Left lung (tissue), 10 donors: ENCODE data around the gene RAP1GAP. TPM values are rescaled to one million over a fixed set of nuclear protein-coding genes. Genes with fewer than 3 reads are reported as not detected.
A peak's percentile ranks its signal among the peaks of the same experiment; 100 is the strongest.

ENCODE experiments used
- ATAC-seq: fragments of 200-7000 bp; cut with Tn5 transposase; one replicate; pipeline ENCODE4 v1.9.1; 2020; ENCODE audit warnings: moderate library complexity
- DNase-seq, 4 donors: peaks; one replicate each; pipeline ENCODE4 v3.0.0-alpha.2; 2013 to 2020
- H3K27ac ChIP-seq, 2 donors: fragments of 200-600 bp; sonication (generic) in 1 of 2; one replicate each; pipeline versions ENCODE4 v1.5.0 to v1.8.0; 2020 to 2021
- H3K27me3 ChIP-seq, 2 donors: fragments of 200-600 bp; sonication (generic) in 1 of 2; one replicate each; pipeline versions ENCODE4 v1.5.0 to v1.8.0; 2020 to 2021
- H3K36me3 ChIP-seq, 2 donors: fragments of 200-600 bp; sonication (generic) in 1 of 2; one replicate each; pipeline versions ENCODE4 v1.5.0 to v1.8.0; 2020 to 2021
- H3K4me1 ChIP-seq, 2 donors: fragments of 200-600 bp; one replicate each; pipeline ENCODE4 v1.8.0; 2021
- H3K4me3 ChIP-seq, 2 donors: fragments of 200-600 bp; sonication (generic) in 1 of 2; one replicate each; pipeline versions ENCODE4 v1.5.0 to v1.8.0; 2020 to 2021; ENCODE audit warnings: mild to moderate bottlenecking in 1 of 2
- H3K9me3 ChIP-seq, 2 donors: fragments of 200-600 bp; sonication (generic) in 1 of 2; one replicate each; pipeline versions ENCODE4 v1.5.0 to v1.8.0; 2020 to 2021
- intact Hi-C, 2 donors: fragments of 100-400 bp; cut with DNase I; formaldehyde crosslinking; loops; one replicate each; pipeline versions ENCODE4 v1.11.2 to v1.14.2; 2022
- polyA plus RNA-seq, 6 donors: library from polyadenylated mRNA; unstranded; fragments of 120-200 nt; gene quantifications; one replicate each; pipeline ENCODE4 v1.2.1, GENCODE V29; 2013; ENCODE audit not compliant: insufficient read length in 6 of 6
- total RNA-seq, 2 donors: library from RNA; stranded (reverse); fragmentation: NEBNext Ultra II Directional; extraction: Animal tissue kit (Norgen Biotek cat#: 25700); gene quantifications; one replicate each; pipeline ENCODE4 v1.2.1, GENCODE V29; 2021
- TF ChIP-seq, protein P1 (sequence below), 2 donors: fragments of 200-600 bp; sonication (generic) in 1 of 2; IDR thresholded peaks; one replicate each; pipeline versions ENCODE4 v1.5.0 to v1.8.0; 2021; ENCODE audit warnings: antibody characterized with exemption in 2 of 2
- donor health status: DM: no; HTN: yes; CAD: no.
- donor health status: DM: no; HTN: no; CAD: no.

Gene RAP1GAP
- total and polyA plus RNA-seq, 8 donors, result 20.7 to 59.3 (median 45.2) TPM

DNA sequence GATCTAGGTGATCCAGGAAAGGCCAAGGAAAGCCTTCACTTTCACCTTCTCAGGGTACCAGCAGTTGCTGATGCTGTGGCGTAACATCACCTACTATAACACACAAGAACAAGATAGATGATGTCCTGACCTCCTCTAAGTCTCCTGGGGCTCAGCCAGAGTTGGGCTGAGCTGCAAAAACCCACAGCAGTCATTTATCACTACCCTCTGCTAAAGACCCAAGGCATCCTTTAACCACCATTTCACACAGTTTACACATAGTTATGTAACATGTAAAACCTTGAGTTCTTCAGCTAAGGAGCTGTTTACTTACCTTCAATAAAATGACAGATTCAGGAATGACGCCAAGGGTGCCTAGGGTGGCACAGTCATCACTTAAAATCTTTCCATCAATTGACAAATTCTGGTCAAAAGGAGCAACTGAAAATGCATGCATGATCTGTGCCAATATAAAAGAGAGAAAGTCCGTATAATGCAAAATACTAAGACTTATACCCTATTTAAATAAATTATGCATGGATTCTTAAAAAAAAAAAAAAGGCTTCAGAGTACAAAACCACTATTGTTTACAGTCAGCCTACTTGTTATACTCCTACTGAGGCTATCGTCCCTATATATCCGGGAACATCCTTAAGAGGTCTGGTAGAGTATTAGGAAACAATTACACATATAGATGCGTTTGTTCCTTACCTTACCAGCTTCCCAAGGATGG is 20.7 kb upstream of the RAP1GAP start:
- intact Hi-C loops, result no loop called here
- ATAC-seq (peak; percentile 27), DNase-seq (no peak)
- H3K9me3 ChIP-seq, result no peaks in the 10 kb centered on the region
- H3K36me3 ChIP-seq, result peaks cover 0 to 100% of the 10 kb centered on the region in 2 donors
- no peak overlapping the region for H3K27ac ChIP-seq
- TF ChIP-seq, protein P1, sequence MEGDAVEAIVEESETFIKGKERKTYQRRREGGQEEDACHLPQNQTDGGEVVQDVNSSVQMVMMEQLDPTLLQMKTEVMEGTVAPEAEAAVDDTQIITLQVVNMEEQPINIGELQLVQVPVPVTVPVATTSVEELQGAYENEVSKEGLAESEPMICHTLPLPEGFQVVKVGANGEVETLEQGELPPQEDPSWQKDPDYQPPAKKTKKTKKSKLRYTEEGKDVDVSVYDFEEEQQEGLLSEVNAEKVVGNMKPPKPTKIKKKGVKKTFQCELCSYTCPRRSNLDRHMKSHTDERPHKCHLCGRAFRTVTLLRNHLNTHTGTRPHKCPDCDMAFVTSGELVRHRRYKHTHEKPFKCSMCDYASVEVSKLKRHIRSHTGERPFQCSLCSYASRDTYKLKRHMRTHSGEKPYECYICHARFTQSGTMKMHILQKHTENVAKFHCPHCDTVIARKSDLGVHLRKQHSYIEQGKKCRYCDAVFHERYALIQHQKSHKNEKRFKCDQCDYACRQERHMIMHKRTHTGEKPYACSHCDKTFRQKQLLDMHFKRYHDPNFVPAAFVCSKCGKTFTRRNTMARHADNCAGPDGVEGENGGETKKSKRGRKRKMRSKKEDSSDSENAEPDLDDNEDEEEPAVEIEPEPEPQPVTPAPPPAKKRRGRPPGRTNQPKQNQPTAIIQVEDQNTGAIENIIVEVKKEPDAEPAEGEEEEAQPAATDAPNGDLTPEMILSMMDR (IDR thresholded peaks at IDR 0.05), result no peak
- H3K4me3 ChIP-seq, result no peak overlapping the region
- no peaks in the 10 kb centered on the region for H3K4me1 ChIP-seq
- H3K27me3 ChIP-seq, result no peaks in the 10 kb centered on the region

DNA sequence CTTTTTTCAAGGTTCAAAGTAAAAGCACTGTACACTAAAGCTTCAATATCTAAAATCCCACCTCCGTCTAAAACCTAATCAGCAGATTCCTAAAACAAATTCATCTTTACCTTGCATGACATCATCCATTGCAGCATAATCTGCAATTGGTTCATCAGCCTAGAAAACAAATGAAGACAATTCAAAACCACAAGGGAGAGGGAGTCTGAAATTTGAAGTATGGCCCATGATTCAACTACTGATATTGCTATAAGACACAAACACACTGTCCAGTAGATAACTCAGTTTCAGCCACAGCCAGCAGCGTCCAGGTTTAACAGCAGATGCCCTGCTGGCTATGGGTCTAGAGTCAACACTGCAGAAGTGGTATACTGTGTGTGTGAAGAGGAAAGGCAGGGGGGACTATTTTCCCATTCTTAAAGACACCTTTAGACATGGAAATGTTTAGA is 17.9 kb upstream of the RAP1GAP start:
- H3K36me3 ChIP-seq, result peaks cover 0 to 97% of the 10 kb centered on the region in 2 donors
- ATAC-seq (no peak), DNase-seq (no peak)
- H3K4me3 ChIP-seq, result no peak overlapping the region
- H3K9me3 ChIP-seq, result no peaks in the 10 kb centered on the region
- TF ChIP-seq, protein P1 (IDR thresholded peaks at IDR 0.05), result no peak
- no peaks in the 10 kb centered on the region for H3K27me3 ChIP-seq
- H3K27ac ChIP-seq, result no peak overlapping the region
- intact Hi-C loops, result no loop called here
- H3K4me1 ChIP-seq, result no peaks in the 10 kb centered on the region

DNA sequence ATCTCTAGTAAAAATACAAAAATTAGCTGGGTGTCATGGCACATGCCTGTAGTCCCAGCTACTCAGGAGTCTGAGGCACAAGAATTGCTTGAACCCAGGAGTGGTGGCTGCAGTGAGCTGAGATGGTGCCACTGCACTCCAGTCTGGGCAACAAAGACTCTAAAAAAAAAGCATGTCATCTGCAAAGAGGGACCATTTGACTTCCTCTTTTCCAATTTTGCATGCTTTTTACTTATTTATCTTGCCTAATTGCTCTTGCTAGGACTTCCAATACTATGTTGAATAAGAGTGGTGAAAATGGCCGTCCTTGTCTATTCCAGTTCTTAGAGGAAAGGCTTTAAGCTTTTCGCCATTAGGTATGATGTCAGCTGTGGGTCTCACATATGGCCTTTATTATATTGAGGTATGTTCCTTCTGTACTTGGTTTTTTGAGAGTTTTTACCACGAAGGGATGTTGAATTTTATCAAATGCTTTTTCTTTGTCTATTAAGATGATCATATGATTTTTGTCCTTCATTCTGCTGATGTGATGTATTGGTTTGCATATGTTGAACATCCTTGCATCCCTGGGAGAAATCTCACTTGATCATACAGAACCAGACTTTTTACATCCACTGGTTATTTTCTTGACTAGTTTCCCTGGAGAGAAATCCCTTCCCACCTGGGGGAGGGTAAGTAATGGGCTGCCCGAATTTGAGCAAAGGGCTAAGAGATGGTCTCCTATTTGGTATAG is 17.0 kb upstream of the RAP1GAP start:
- Histone ChIP-seq H3K9me3 (no peaks in the 10 kb centered on the region), H3K4me3 (no peak overlapping the region), H3K4me1 (no peaks in the 10 kb centered on the region), H3K27me3 (no peaks in the 10 kb centered on the region), H3K27ac (no peak overlapping the region), H3K36me3 (peaks cover 0 to 97% of the 10 kb centered on the region in 2 donors)
- DNase-seq (no peak), ATAC-seq (no peak)
- TF ChIP-seq, protein P1 (IDR thresholded peaks at IDR 0.05), result no peak
- intact Hi-C loops, result no loop called here

DNA sequence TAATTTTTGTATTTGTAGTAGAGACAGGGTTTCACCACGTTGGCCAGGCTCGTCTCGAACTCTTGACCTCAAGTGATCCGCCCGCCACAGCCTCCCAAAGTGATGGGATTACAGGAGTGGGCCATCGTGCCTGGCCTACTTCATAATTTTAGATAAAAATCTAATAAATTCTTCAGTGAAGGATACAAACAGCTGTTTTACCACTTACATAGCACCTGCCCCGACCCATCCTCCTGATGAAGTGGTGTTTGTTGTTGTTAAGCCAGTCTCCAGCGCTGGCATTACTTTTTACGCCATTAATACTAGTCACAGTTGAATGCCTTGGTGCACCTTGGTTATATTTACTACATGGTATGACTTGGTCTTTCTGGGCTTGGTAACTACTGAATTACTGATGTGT is 12.3 kb upstream of the RAP1GAP start:
- Histone ChIP-seq H3K36me3 (peaks cover 0 to 91% of the 10 kb centered on the region in 2 donors), H3K4me1 (no peaks in the 10 kb centered on the region), H3K9me3 (no peaks in the 10 kb centered on the region), H3K4me3 (no peak overlapping the region), H3K27ac (no peak overlapping the region), H3K27me3 (no peaks in the 10 kb centered on the region)
- ATAC-seq, result no peak
- no peak for DNase-seq
- intact Hi-C loops, result no loop called here
- TF ChIP-seq, protein P1 (IDR thresholded peaks at IDR 0.05), result no peak

DNA sequence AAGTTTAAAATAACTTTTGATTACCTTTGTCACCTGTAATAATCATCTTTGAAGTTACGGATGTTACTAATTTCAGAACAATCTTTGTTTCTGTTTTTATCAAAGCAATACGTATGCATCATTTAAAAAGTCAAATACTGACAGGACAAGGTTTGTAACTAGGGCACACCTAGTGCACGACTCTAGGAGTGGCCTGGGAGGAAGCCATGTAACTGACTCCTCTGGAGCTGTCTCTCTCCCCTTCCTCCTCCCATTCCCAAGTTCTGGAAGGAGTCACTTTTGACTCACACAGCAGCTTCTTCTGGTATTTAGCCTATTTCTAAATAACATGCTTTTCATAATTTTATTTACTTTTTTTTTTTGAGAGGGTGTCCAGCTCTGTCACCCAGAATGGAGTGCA is 11.8 kb upstream of the RAP1GAP start:
- Histone ChIP-seq H3K36me3 (peaks cover 0 to 86% of the 10 kb centered on the region in 2 donors), H3K27ac (no peak overlapping the region), H3K4me3 (no peak overlapping the region), H3K9me3 (no peaks in the 10 kb centered on the region), H3K27me3 (no peaks in the 10 kb centered on the region), H3K4me1 (no peaks in the 10 kb centered on the region)
- intact Hi-C loops, result no loop called here
- no peak for ATAC-seq
- TF ChIP-seq, protein P1 (IDR thresholded peaks at IDR 0.05), result no peak
- no peak for DNase-seq
